GM19043 (cell line): Measurements from ENCODE around the gene IARS1.

Experiments
- ATAC-seq: cut with Tn5 transposase; IDR thresholded peaks from one replicate; pipeline ENCODE4 v1.9.1; 2021; ENCODE audit warnings: low read depth; ENCODE audit not compliant: unreplicated experiment

Gene IARS1

GRCh38 chr9:92297611-92298010 is 4.1 kb upstream of the IARS1 start:
- no peak for ATAC-seq

GRCh38 chr9:92295827-92296258 is 2.3 kb upstream of the IARS1 start:
- no peak for ATAC-seq

DNA sequence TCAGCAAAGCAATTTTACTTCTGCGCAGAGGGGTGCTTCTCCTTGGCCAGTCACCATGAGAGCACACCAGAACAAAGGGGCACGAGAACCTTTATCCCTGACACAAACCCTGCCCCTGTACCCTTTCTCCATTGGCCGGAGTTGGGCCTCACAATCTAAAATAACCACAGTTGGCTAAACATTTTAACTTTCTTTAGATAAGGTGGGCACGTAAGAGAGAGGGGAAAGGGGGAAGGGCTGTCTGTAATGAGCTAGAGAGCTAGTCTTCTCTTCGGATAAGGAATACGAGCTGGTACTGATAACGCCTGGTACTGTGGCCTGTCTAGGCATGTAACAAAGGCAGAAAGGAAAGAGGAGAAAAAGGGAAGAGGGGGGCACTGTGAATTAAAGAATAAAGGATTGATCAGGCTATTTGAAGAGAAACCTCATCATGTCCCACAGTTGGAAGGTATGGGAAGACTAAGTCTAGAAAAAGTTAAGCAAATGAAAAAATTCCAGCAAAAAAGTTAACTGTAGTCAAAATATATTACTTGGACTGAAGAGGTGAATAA is 1.8 kb upstream of the IARS1 start:
- ATAC-seq = no peak

- no peak for ATAC-seq
These were observed 790 bp upstream of the IARS1 start for GRCh38 chr9:92294297-92294676.

DNA sequence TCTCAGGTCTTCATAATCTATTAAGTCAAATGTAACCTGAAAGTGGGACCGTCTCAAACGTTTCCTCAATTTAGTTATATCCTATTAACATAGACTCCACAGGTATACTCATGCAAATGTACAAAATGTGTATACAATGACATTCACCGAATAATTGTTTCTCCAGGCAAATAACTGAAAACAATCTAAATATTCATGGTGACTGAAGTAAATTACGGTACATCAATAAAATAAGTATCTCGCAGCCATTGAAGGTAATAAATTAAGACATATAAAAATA is 482 bp downstream of the IARS1 start:
- no peak for ATAC-seq

DNA sequence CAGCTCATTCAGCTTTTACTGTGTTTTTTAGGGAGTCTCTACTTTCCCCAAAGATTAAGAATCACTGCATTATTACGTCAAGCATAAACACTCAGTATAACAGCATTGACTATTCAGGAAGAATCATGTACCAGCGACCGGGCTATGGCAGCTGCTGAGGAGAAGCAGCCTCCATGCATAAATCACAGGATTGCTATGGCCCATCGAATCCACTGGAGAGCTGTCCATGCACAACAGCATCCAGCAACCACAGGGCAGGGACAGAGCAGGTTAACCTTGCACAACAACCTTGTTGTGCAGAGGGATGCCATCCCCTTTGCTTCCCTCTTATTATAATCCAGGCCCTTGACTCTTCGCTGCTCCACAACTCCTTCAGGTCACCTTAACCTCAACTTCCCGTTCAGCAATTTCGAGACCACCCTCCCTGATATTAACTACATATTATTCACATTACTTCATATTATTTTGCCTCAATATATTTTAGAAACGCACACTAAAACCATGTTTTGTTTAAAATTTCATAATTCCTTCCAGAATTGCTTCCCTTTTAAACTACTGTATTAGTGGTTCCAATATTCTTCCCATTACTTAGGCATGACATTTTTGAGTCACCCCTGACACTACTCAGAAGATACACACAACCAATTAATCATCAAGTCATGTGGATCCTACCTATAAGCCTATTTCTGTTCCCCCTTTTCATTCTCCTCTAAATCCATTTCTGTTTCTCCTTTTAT is 991 bp downstream of the IARS1 start:
- ATAC-seq = no peak

DNA sequence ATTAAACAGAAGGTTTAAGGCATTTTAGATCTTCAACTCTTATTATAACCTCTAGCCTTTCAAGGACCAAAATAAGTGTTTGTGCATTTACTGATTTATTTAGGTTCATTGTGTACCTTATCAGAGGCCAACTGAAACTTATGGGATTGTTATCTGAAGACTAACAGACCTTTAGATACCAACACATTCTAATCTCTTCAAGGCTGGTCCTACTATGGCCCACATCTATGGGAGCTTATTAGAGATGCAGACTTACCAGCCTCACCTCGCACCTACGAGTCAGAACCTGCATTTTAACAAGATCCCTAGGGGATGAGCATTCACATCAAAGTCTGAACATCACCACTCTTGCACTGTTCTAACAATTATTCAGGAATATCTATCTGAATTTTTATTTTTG is 1.9 kb downstream of the IARS1 start:
- no peak for ATAC-seq

DNA sequence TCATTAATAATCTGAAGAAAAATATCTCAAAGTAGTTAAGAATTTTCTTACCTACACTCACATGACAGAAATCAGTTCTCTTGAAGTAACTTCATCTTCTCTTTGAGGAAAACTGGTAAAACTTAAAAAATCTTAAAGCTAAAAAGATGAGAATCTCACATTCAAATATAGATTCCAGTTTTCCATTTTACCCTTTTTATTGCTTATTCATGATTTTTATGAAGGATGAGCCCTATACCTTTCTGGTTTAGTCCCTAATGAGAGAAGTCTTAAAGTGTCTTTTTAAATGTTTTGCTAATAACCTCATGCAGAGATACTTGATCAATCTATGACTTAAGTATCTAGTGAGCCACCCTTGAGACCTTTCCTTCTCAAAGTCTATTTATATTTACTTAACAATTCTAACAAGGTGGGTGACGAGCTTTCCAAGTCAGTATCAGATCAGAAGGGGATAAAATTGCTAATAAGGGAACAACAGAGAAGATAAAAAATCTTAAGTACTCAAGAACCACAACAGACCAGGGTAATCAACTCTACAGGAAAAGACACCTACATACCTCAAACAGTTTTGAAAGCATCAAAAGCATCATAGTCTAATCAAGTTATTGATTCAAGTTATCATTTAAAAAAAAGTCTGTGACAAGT is 2.6 kb downstream of the IARS1 start:
- no peak for ATAC-seq

- no peak for ATAC-seq
These were observed 3.6 kb downstream of the IARS1 start for GRCh38 chr9:92289708-92290390.

DNA sequence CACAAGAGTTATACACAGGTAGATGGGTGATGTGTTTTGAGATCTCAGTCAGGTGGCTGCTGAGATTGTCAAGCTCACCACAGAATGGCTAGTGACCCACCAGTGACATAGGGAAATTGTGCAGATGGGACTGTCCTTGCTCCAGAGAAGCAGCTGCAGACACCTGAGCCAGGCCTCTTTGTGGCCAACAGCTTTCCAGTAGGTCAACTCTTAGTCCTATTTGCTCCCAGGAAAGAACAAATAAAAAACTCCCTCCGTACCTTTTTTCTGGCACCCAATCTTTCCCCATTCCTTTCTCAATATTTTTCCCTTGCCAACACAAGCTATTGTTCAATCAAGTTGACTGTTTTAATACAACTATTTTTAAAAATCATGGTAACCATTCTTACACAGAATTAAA is 14.2 kb downstream of the IARS1 start:
- no peak for ATAC-seq

- ATAC-seq = no peak
These were observed 15.4 kb downstream of the IARS1 start for GRCh38 chr9:92278110-92278509.

DNA sequence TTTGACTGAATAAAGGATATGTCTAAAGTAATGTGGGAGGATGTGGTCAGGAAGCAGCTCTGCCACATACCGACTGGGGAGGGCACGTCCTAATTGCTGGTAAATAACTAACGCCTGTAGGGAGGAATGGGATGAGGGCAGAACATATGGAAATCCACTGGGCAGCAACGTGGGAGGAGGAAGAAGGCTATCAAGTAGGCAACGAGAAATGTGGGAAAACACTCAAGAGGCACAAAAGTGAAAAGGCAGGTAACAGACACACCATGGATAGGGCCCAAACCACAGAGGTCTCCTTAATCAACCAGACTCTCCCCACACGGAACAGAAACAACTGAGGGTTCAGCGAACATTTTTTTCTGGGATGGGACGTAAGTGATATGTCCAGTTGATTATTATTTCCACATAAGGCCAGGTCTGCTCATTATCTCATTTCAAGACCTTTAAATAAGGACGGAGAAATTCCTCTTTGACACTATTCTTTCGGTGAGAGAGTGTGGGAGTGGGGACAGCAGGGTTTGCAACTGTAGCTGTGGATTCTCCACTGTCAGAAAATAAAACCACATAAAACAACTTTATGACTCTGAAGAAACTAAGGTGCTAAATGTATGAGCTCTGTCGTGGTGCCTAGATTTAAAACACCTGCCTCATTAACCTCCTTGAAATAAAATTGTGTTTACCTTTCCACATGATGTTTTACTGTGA is 17.0 kb downstream of the IARS1 start:
- ATAC-seq = no peak

DNA sequence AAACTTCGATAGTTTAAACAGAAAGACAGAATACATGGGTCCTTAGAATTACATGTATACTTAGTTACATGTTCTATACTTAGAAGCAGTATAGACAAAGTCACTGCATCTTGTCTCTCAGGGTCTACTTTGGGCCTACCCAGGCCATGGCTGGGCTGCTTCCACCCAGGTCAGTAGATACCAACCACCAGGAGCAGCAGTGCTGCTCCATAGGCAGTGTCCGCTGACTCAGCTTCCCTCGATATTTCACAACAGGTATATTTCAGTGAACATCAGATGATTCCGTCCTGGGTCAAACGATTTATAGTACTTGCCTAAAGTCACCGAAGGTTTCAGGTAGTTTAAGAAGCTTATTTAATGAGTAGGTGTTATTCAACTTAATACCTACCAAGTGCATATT is 18.0 kb downstream of the IARS1 start:
- ATAC-seq = no peak

- no peak for ATAC-seq
These were observed 23.0 kb downstream of the IARS1 start for GRCh38 chr9:92270511-92270910.

DNA sequence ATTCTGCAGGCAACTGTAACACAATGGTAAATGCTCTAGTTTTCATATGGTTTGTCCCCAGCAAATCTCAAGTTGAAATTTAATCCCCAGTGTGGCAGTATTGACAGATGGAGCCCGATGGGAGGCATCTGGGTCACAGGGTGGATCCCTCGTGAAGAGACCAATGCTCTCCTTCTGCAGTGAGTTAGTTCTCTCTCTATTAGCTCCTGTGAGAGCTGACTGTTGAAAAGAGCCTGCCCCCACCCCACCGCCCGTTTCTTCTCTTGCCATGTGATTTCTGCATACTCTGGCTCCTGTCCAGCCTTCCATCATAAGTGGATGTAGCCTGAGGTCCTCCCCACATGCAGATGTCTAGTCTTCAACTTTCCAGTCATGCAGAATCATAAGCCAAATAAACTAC is 27.0 kb downstream of the IARS1 start:
- ATAC-seq = no peak

GRCh38 chr9:92265154-92265553 is 28.3 kb downstream of the IARS1 start:
- no peak for ATAC-seq

DNA sequence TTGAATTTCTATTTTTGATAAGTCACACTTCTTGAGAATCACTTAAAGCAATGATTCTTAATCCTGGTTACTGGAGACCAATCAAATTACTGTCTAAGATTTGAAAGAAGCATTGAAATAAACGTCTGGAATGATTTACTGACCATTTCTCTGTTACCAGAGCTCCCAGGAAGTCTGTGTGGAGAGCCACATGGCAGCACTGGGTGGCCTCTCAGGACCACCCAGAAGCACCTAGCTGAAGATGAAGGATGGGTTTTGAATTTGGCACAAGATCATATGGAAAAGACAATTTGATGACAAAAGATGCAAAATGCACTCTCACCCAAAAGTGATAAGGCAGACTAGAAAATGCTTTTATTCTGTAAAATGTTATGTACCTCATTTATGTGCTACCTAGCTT is 30.4 kb downstream of the IARS1 start:
- no peak for ATAC-seq

DNA sequence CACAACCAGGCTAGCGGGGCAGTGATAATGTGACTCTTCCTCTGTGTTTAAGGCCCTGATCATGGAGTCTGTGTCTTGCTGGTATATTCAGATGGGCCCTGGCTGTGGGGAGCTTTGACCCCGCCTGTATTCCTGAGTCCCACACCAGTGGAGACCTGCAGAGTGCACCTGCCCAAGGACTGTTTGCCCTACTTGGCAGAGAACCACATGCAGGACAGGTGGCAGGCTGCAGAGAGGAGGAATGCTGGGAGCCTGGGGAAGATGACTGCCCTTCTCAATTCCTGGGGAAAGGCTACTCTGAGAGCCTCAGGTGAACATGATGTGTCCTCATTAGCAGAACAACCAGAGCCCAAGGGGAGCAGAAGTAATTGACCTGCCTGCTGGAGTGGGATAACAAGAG is 36.2 kb downstream of the IARS1 start:
- no peak for ATAC-seq

DNA sequence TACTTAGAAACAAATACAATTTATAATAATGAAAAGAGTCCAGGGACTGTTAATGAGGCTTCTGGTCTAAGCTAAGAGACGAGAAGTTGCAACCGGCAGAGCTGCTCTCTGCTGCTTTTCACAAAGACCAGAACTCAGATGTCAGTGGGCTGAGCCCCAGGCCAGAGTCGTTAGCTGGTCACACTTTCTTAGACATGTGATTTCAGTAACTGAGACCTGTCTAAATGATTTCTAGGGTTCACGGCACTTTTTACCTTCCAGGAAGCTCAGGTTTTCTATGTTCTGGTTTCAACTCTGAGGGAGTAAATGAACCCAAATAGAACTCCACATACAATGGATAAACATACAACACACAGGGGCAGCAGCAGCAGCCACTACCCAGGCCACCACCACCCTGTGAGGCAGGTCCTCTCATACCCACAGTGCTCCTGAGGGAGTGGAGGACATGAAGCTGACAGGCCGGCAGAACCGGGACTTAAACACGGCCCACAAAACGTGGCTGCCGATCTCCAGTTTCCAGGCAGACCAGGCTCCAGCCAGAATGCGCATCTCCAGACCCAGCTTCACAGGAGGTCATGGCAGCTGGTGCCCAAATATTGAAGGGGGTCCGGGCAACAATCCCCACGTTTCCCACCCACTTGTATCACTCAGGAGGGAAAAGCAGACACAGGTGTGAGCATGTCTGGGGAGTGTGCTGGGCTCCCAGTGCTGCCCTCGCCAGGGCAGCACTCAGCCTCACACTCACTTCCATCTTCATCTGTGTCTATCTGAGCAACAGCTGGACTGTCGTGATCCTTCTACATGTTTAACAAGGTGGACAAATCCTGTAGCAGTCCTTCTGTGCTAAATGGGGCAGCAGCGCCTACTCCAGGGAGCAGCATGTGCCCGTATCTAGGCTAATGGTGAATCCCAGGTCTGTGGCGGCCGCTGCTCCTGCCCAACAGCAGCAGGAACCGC is 38.8 kb downstream of the IARS1 start:
- no peak for ATAC-seq

DNA sequence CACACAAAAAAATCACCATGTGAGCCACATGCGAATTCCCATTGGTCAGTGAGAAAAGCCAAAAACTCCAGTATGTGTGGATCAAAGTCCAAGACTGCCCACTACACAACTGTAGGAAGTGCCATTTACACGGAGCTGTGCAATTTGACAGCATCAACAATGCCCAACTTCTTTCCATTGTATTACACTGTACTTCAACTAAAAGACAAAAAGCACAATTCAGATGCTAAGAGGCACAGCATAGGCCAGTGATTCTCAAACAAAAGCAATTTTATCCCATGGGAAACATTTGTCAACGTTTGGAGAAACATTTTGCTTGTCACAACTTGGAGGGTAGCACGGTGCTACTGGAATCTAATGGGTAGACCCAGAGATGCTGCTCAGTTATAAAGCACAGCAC is 39.8 kb downstream of the IARS1 start:
- no peak for ATAC-seq
